T follicular helper cell (primary cell): ENCODE measurements around the gene NRXN2.

Experiments
- DNase-seq: peaks from one replicate; pipeline ENCODE4 v3.0.0-alpha.2; 2020; ENCODE audit warnings: low read depth
- total RNA-seq, 2 experiments: gene quantifications; one replicate each; lab custom pipeline; 2026; lab: John Stamatoyannopoulos, UW

Gene NRXN2
- 0.18 to 0.35 reads per million in 2 experiments for total RNA-seq

GRCh38 chr11:64723117-64723906, at the start of gene NRXN2:
Gene NRXN2 (minus strand): TSS chr11:64723197. CDS start chr11:64713699, 9,498 bp downstream.
- DNase-seq, result peak; percentile 79

GRCh38 chr11:64772303-64773018, 49.5 kb upstream of the NRXN2 start:
- DNase-seq, result no peak

GRCh38 chr11:64771861-64772260, 48.9 kb upstream of the NRXN2 start:
- no peak for DNase-seq

- DNase-seq, result no peak
Observed at GRCh38 chr11:64770120-64770519, 47.1 kb upstream of the NRXN2 start.

GRCh38 chr11:64769283-64769682, 46.3 kb upstream of the NRXN2 start:
- no peak for DNase-seq

- DNase-seq, result no peak
Observed at GRCh38 chr11:64768300-64768694, 45.3 kb upstream of the NRXN2 start.

- peak; percentile 73 for DNase-seq
Observed at GRCh38 chr11:64767344-64768299, 44.6 kb upstream of the NRXN2 start.

GRCh38 chr11:64766881-64767280, 43.9 kb upstream of the NRXN2 start:
- no peak for DNase-seq

GRCh38 chr11:64765851-64766665, 43.1 kb upstream of the NRXN2 start:
- no peak for DNase-seq

GRCh38 chr11:64765291-64765850, 42.4 kb upstream of the NRXN2 start:
- no peak for DNase-seq

- no peak for DNase-seq
Observed at GRCh38 chr11:64764753-64765152, 41.8 kb upstream of the NRXN2 start.

- DNase-seq, result no peak
Observed at GRCh38 chr11:64764040-64764611, 41.1 kb upstream of the NRXN2 start.

- no peak for DNase-seq
Observed at GRCh38 chr11:64763526-64764039, 40.6 kb upstream of the NRXN2 start.

GRCh38 chr11:64762674-64763525, 39.9 kb upstream of the NRXN2 start:
- no peak for DNase-seq

- DNase-seq, result no peak
Observed at GRCh38 chr11:64762277-64762673, 39.3 kb upstream of the NRXN2 start.

- no peak for DNase-seq
Observed at GRCh38 chr11:64760759-64761420, 37.9 kb upstream of the NRXN2 start.

- DNase-seq, result no peak
Observed at GRCh38 chr11:64759722-64760719, 37.0 kb upstream of the NRXN2 start, which contains the start of gene PYGM. Gene PYGM (minus strand): TSS chr11:64759974. CDS start chr11:64759898, 76 bp downstream.
